Measurements from ENCODE around the gene AOPEP.

Gene AOPEP

DNA sequence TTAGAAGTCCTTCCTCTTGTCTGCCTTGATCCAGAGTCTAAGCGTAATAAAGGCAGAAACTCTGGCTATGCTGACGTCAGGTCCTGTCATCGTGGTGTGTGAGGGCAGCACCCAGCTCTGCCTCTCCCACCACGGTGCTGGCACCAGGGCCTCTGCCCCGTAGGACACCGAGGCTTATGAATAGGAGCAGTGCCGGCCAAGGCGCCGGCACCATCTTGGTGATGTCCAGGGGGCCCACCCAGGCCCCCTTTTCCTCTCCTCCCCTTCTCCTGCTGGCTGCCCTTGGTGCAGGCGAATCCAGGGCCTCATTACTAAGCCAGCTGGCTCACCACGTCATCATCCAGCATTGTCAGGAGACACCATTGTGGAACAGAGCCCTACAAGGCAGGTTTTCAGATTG is 338.7 kb downstream of the AOPEP start:
- no peak overlapping the region for H3K9ac ChIP-seq

DNA sequence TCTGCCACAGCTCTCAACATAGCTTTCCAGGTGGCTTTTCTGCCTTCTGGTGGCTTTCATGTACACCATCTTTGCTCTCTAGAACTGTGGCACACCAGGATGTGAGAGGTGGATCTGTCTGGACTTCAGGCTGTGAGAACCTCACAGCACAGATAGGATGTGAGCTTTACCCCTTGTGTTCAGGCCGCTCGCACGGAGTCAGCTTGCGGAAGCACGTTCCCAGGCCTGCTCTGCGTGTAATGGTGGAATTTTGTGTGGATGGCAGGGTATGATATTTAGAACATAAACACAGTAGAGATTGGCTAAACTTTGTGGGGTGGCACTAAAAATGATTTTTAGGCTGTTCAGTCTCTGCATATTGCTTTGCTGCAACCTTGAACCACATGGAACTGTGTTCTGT is 340.6 kb downstream of the AOPEP start:
- Histone ChIP-seq H3K9ac (no peak overlapping the region), H3K4me1 (peaks cover 15% of the 10 kb centered on the region), H3K4me2 (ENCODE audit: low read length) (peak overlapping the region; percentile 46), H3K27me3 (ENCODE audit: control insufficient read depth, insufficient read depth, low read length) (no peaks in the 10 kb centered on the region), H3K9me3 (ENCODE audit: control insufficient read depth, low read length) (no peaks in the 10 kb centered on the region), H3K36me3 (ENCODE audit: control insufficient read depth, insufficient read depth, low read length) (no peaks in the 10 kb centered on the region), H2AFZ (no peak overlapping the region), H3K4me3 (ENCODE audit: low read depth, low read length) (peak overlapping the region; percentile 20), H3K79me2 (peaks cover 72% of the 10 kb centered on the region), H3K27ac (no peak overlapping the region)
- TF ChIP-seq, protein P1, sequence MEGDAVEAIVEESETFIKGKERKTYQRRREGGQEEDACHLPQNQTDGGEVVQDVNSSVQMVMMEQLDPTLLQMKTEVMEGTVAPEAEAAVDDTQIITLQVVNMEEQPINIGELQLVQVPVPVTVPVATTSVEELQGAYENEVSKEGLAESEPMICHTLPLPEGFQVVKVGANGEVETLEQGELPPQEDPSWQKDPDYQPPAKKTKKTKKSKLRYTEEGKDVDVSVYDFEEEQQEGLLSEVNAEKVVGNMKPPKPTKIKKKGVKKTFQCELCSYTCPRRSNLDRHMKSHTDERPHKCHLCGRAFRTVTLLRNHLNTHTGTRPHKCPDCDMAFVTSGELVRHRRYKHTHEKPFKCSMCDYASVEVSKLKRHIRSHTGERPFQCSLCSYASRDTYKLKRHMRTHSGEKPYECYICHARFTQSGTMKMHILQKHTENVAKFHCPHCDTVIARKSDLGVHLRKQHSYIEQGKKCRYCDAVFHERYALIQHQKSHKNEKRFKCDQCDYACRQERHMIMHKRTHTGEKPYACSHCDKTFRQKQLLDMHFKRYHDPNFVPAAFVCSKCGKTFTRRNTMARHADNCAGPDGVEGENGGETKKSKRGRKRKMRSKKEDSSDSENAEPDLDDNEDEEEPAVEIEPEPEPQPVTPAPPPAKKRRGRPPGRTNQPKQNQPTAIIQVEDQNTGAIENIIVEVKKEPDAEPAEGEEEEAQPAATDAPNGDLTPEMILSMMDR (IDR thresholded peaks at IDR 0.05), result no peak

More for the DNA sequence above, 338.7 kb downstream of the AOPEP start:
- H3K4me3 ChIP-seq (ENCODE audit: low read depth, low read length), result peak overlapping the region; percentile 20
- H3K27ac ChIP-seq, result peak overlapping the region; percentile 36
- TF ChIP-seq, protein P1 (IDR thresholded peaks at IDR 0.05), result no peak
- no peaks in the 10 kb centered on the region for H3K36me3 ChIP-seq (ENCODE audit: control insufficient read depth, insufficient read depth, low read length)
- H3K4me2 ChIP-seq (ENCODE audit: low read length), result peak overlapping the region; percentile 46
- peaks cover 77% of the 10 kb centered on the region for H3K79me2 ChIP-seq
- no peak overlapping the region for H2AFZ ChIP-seq
- H3K9me3 ChIP-seq (ENCODE audit: control insufficient read depth, low read length), result no peaks in the 10 kb centered on the region
- H3K4me1 ChIP-seq, result peaks cover 13% of the 10 kb centered on the region
- no peaks in the 10 kb centered on the region for H3K27me3 ChIP-seq (ENCODE audit: control insufficient read depth, insufficient read depth, low read length)

DNA sequence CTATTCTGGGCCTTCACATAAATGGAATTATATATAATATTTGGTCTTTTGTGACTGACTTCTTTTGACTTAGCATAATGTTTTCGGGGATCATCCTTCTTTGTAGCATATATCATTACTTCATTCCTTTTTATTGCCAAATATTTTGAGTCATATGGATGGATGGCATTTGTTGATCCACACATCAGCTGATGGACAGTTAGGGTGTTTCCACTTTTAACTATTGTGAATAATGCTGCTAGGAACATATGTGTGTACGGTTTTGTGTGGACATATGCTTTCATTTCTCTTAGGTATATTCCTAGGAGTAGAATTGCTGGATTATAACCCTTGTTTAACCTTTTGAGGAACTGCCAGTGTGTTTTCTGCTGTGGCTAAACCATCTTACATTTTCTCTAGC is 341.4 kb downstream of the AOPEP start:
- Histone ChIP-seq H3K27ac (no peak overlapping the region), H3K4me1 (peaks cover 15% of the 10 kb centered on the region), H3K9ac (no peak overlapping the region), H3K27me3 (ENCODE audit: control insufficient read depth, insufficient read depth, low read length) (no peaks in the 10 kb centered on the region), H3K36me3 (ENCODE audit: control insufficient read depth, insufficient read depth, low read length) (no peaks in the 10 kb centered on the region), H3K4me2 (ENCODE audit: low read length) (peak overlapping the region; percentile 18), H3K4me3 (ENCODE audit: low read depth, low read length) (peak overlapping the region; percentile 2), H3K79me2 (peaks cover 71% of the 10 kb centered on the region), H3K9me3 (ENCODE audit: control insufficient read depth, low read length) (no peaks in the 10 kb centered on the region), H2AFZ (no peak overlapping the region)
- TF ChIP-seq, protein P1 (IDR thresholded peaks at IDR 0.05), result no peak

DNA sequence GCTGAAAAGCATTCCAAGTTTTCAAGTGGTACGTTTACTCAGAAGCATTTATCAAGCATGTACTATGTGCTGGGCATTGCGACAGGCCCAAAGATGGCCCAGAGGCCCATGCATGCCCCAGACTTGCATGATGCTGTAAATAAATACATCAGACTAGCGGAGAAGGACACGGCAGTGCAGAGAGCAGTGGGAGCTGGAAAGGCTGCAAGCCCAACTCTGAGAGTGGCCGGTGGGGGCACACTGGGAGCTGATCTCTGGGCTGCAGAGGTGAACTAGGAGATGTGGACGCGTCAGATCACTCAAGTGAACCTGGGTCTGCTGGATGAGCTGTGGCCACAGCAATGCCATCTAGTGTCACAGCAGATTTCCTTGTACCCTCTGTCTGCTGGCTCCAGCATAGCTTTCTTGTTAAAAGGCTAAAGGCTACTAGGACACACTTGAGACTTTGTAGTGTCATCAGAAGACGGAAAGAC is 344.1 kb downstream of the AOPEP start:
- Histone ChIP-seq H3K4me1 (peaks cover 14% of the 10 kb centered on the region), H3K4me3 (ENCODE audit: low read depth, low read length) (peak overlapping the region; percentile 1), H3K9me3 (ENCODE audit: control insufficient read depth, low read length) (no peaks in the 10 kb centered on the region), H3K27ac (no peak overlapping the region), H3K27me3 (ENCODE audit: control insufficient read depth, insufficient read depth, low read length) (no peaks in the 10 kb centered on the region), H3K9ac (no peak overlapping the region), H2AFZ (no peak overlapping the region), H3K4me2 (ENCODE audit: low read length) (peak overlapping the region; percentile 10), H3K36me3 (ENCODE audit: control insufficient read depth, insufficient read depth, low read length) (no peaks in the 10 kb centered on the region), H3K79me2 (peaks cover 64% of the 10 kb centered on the region)
- TF ChIP-seq, protein P1 (IDR thresholded peaks at IDR 0.05), result no peak

DNA sequence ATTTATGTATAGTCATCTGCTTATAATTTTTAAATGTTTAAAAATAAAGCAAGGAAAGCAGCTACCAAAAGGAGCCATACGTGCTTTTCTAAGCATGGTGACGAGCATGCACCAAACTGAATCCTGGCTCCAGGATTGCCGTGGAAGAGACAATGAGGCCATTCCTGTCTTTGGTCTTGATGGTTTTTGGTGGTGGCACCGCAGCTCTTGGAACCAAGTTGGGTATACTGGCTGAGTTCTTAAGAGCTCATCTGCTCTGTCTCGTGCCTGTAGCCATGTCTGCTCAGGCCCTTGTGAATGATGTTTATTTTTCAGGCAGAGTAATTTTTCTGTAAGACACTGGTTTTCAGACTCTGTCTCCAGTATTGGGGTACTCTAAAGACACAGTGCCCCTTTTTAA is 345.0 kb downstream of the AOPEP start:
- H3K27ac ChIP-seq, result no peak overlapping the region
- no peak overlapping the region for H2AFZ ChIP-seq
- no peaks in the 10 kb centered on the region for H3K27me3 ChIP-seq (ENCODE audit: control insufficient read depth, insufficient read depth, low read length)
- no peaks in the 10 kb centered on the region for H3K36me3 ChIP-seq (ENCODE audit: control insufficient read depth, insufficient read depth, low read length)
- H3K79me2 ChIP-seq, result peaks cover 62% of the 10 kb centered on the region
- H3K9me3 ChIP-seq (ENCODE audit: control insufficient read depth, low read length), result no peaks in the 10 kb centered on the region
- H3K4me2 ChIP-seq (ENCODE audit: low read length), result peak overlapping the region; percentile 56
- H3K4me1 ChIP-seq, result peaks cover 12% of the 10 kb centered on the region
- H3K9ac ChIP-seq, result no peak overlapping the region
- no peak overlapping the region for H3K4me3 ChIP-seq (ENCODE audit: low read depth, low read length)
- TF ChIP-seq, protein P1 (IDR thresholded peaks at IDR 0.05), result no peak
